T-helper 2 cell treated with Interferon-gamma antibody and Interleukin-4, amounts not matched to agents 5 μg/mL and 100 μg/mL, for 36 hours (primary cell): ENCODE results near the gene SYNE2.
"Not testable (repeated sequence)": the region's sequence is repeated elsewhere in the genome, so short reads cannot be mapped to it uniquely, and the experiment has no call there.

Source experiments
- DNase-seq: peaks from one replicate; pipeline ENCODE4 v3.0.0; 2021; ENCODE audit warnings: low spot score
- H3K27ac Mint-ChIP-seq: one replicate; pipeline ENCODE4 v1.8.0; 2021; ENCODE audit warnings: mild to moderate bottlenecking, mixed read lengths
- H3K27me3 Mint-ChIP-seq: one replicate; pipeline ENCODE4 v1.8.0; 2021; ENCODE audit warnings: low read depth, mixed read lengths
- H3K36me3 Mint-ChIP-seq: one replicate; pipeline ENCODE4 v1.8.0; 2021; ENCODE audit warnings: low read depth, mixed read lengths
- H3K4me1 Mint-ChIP-seq: one replicate; pipeline ENCODE4 v1.8.0; 2021; ENCODE audit warnings: low read depth, mixed read lengths
- H3K4me3 Mint-ChIP-seq: one replicate; pipeline ENCODE4 v1.8.0; 2022; ENCODE audit warnings: mild to moderate bottlenecking, moderate library complexity, mixed read lengths
- H3K9me3 Mint-ChIP-seq: one replicate; pipeline ENCODE4 v1.8.0; 2021; ENCODE audit warnings: mixed read lengths

The SYNE2 gene

GRCh38 chr14:63852817-63853731, at the start of gene SYNE2:
SYNE2 (plus strand) TSS chr14:63853004; CDS start chr14:63909149, 56,145 bp downstream.
- H3K27ac Mint-ChIP-seq, result peak within 1 kb of the TSS; percentile 89
- H3K4me3 Mint-ChIP-seq, result peak within 1 kb of the TSS; percentile 96

GRCh38 chr14:63803221-63803791, 49.5 kb upstream of the SYNE2 start:
- not testable (repeated sequence) for H3K36me3 Mint-ChIP-seq

More at GRCh38 chr14:63852817-63853731, at the start of gene SYNE2:
- peaks cover 33% of the 10 kb centered on the region for H3K4me1 Mint-ChIP-seq
- peak; percentile 80 for DNase-seq
- H3K27me3 Mint-ChIP-seq, result peaks cover 55% of the 10 kb centered on the region
- peaks cover 12% of the 10 kb centered on the region for H3K36me3 Mint-ChIP-seq
- no peaks in the 10 kb centered on the region for H3K9me3 Mint-ChIP-seq

GRCh38 chr14:63806064-63806463, 46.7 kb upstream of the SYNE2 start:
- not testable (repeated sequence) for H3K27me3 Mint-ChIP-seq, H3K36me3 Mint-ChIP-seq, H3K9me3 Mint-ChIP-seq, H3K4me3 Mint-ChIP-seq, H3K4me1 Mint-ChIP-seq, DNase-seq, H3K27ac Mint-ChIP-seq

More at GRCh38 chr14:63803221-63803791, 49.5 kb upstream of the SYNE2 start:
- not testable (repeated sequence) for H3K4me1 Mint-ChIP-seq, H3K27ac Mint-ChIP-seq, H3K4me3 Mint-ChIP-seq, H3K9me3 Mint-ChIP-seq, DNase-seq, H3K27me3 Mint-ChIP-seq

- not testable (repeated sequence) for H3K4me1 Mint-ChIP-seq, H3K27me3 Mint-ChIP-seq, H3K4me3 Mint-ChIP-seq, H3K27ac Mint-ChIP-seq, DNase-seq, H3K36me3 Mint-ChIP-seq, H3K9me3 Mint-ChIP-seq
These were observed 41.1 kb upstream of the SYNE2 start for GRCh38 chr14:63811692-63812091.

- no peaks in the 10 kb centered on the region for H3K4me1 Mint-ChIP-seq
- H3K27ac Mint-ChIP-seq, result no peak overlapping the region
- no peak for DNase-seq
- no peaks in the 10 kb centered on the region for H3K9me3 Mint-ChIP-seq
- H3K27me3 Mint-ChIP-seq, result no peaks in the 10 kb centered on the region
- H3K4me3 Mint-ChIP-seq, result no peak overlapping the region
- no peaks in the 10 kb centered on the region for H3K36me3 Mint-ChIP-seq
These were observed 19.1 kb upstream of the SYNE2 start for GRCh38 chr14:63833728-63834127.

GRCh38 chr14:63840981-63841380, 11.8 kb upstream of the SYNE2 start:
- Mint-ChIP-seq H3K4me3 (no peak overlapping the region), H3K4me1 (peaks cover 3% of the 10 kb centered on the region), H3K27ac (no peak overlapping the region), H3K9me3 (peaks cover 5% of the 10 kb centered on the region), H3K27me3 (no peaks in the 10 kb centered on the region), H3K36me3 (no peaks in the 10 kb centered on the region)
- DNase-seq, result no peak

GRCh38 chr14:63843796-63844195, 9.0 kb upstream of the SYNE2 start:
- Mint-ChIP-seq H3K4me3 (no peak overlapping the region), H3K36me3 (no peaks in the 10 kb centered on the region), H3K9me3 (peaks cover 5% of the 10 kb centered on the region), H3K27ac (no peak overlapping the region), H3K4me1 (peaks cover 3% of the 10 kb centered on the region), H3K27me3 (peaks cover 2% of the 10 kb centered on the region)
- no peak for DNase-seq

GRCh38 chr14:63848890-63849289, 3.9 kb upstream of the SYNE2 start:
- H3K36me3 Mint-ChIP-seq, result no peaks in the 10 kb centered on the region

GRCh38 chr14:63852271-63852816, 460 bp upstream of the SYNE2 start:
- H3K36me3 Mint-ChIP-seq, result peaks cover 8% of the 10 kb centered on the region
- peak overlapping the region; percentile 96 for H3K4me3 Mint-ChIP-seq
- H3K27me3 Mint-ChIP-seq, result peaks cover 51% of the 10 kb centered on the region
- DNase-seq, result no peak
- H3K27ac Mint-ChIP-seq, result peak overlapping the region; percentile 64
- H3K4me1 Mint-ChIP-seq, result peaks cover 27% of the 10 kb centered on the region
- H3K9me3 Mint-ChIP-seq, result no peaks in the 10 kb centered on the region

More at GRCh38 chr14:63848890-63849289, 3.9 kb upstream of the SYNE2 start:
- no peak for DNase-seq
- Mint-ChIP-seq H3K27me3 (peaks cover 30% of the 10 kb centered on the region), H3K4me3 (no peak overlapping the region), H3K4me1 (peaks cover 9% of the 10 kb centered on the region), H3K9me3 (no peaks in the 10 kb centered on the region), H3K27ac (no peak overlapping the region)

- Mint-ChIP-seq H3K36me3 (peaks cover 12% of the 10 kb centered on the region), H3K4me3 (peak overlapping the region; percentile 96), H3K27ac (peak overlapping the region; percentile 89), H3K4me1 (peaks cover 33% of the 10 kb centered on the region), H3K27me3 (peaks cover 55% of the 10 kb centered on the region), H3K9me3 (no peaks in the 10 kb centered on the region)
- peak; percentile 28 for DNase-seq
These were observed 1.1 kb downstream of the SYNE2 start for GRCh38 chr14:63853831-63854293.

- Mint-ChIP-seq H3K27ac (no peak overlapping the region), H3K27me3 (peaks cover 55% of the 10 kb centered on the region)
These were observed 1.5 kb downstream of the SYNE2 start for GRCh38 chr14:63854330-63854729.

GRCh38 chr14:63855281-63855680, 2.5 kb downstream of the SYNE2 start:
- DNase-seq, result no peak
- peaks cover 38% of the 10 kb centered on the region for H3K4me1 Mint-ChIP-seq

More at GRCh38 chr14:63854330-63854729, 1.5 kb downstream of the SYNE2 start:
- peaks cover 12% of the 10 kb centered on the region for H3K36me3 Mint-ChIP-seq
- DNase-seq, result no peak
- H3K9me3 Mint-ChIP-seq, result no peaks in the 10 kb centered on the region
- peaks cover 33% of the 10 kb centered on the region for H3K4me1 Mint-ChIP-seq
- peak overlapping the region; percentile 96 for H3K4me3 Mint-ChIP-seq

GRCh38 chr14:63857466-63858030, 4.7 kb downstream of the SYNE2 start:
- Mint-ChIP-seq H3K27ac (peak overlapping the region; percentile 38), H3K9me3 (no peaks in the 10 kb centered on the region), H3K27me3 (peaks cover 47% of the 10 kb centered on the region), H3K4me3 (peak overlapping the region; percentile 37), H3K4me1 (peaks cover 40% of the 10 kb centered on the region), H3K36me3 (peaks cover 15% of the 10 kb centered on the region)
- DNase-seq, result peak; percentile 19

More at GRCh38 chr14:63855281-63855680, 2.5 kb downstream of the SYNE2 start:
- Mint-ChIP-seq H3K9me3 (no peaks in the 10 kb centered on the region), H3K27me3 (peaks cover 54% of the 10 kb centered on the region), H3K36me3 (peaks cover 14% of the 10 kb centered on the region), H3K27ac (no peak overlapping the region), H3K4me3 (peak overlapping the region; percentile 32)
